Stomach (tissue), 19 donors: ENCODE data around the gene NXPE3. TPM values are rescaled to one million over a fixed set of nuclear protein-coding genes. Genes with fewer than 3 reads are reported as not detected.

Source experiments
- DNase-seq, 2 donors: peaks; one replicate each; pipeline versions ENCODE4 v3.0.0 to v3.0.0-alpha.2; 2013 to 2019
- H3K27ac ChIP-seq, 5 donors: fragments of 200-600 bp in 4 of 5; sonication (generic) in 4 of 5; one replicate each; pipeline ENCODE4 v1.5.1; 2013 to 2019; ENCODE audit warnings: mild to moderate bottlenecking in 1 of 5, moderate library complexity in 1 of 5
- H3K27me3 ChIP-seq, 3 donors: fragments of 200-600 bp; sonication (generic); one replicate each; pipeline ENCODE4 v1.5.1; 2017 to 2019; ENCODE audit warnings: mixed run types in 1 of 3
- H3K36me3 ChIP-seq, 4 donors: fragments of 200-600 bp; sonication (generic); 1 replicate in 3 of 4; 2 replicates in 1 of 4; pipeline ENCODE4 v1.5.1; 2016 to 2019
- H3K4me1 ChIP-seq, 4 donors: fragments of 200-600 bp; sonication (generic); one replicate each; pipeline ENCODE4 v1.5.1; 2016 to 2019
- H3K4me3 ChIP-seq, 4 donors: fragments of 200-600 bp; sonication (generic) in 3 of 4; one replicate each; pipeline ENCODE4 v1.5.1; 2016 to 2019; ENCODE audit warnings: mild to moderate bottlenecking in 1 of 4
- H3K9me3 ChIP-seq, 4 donors: fragments of 200-600 bp; sonication (generic); one replicate each; pipeline ENCODE4 v1.5.1; 2016 to 2019
- CTCF ChIP-seq, 7 experiments: fragments of 450-650 bp in 4 of 7; fragments of 200-600 bp in 3 of 7; sonication (generic) in 3 of 7; IDR thresholded peaks; one replicate each; pipeline ENCODE4 v1.5.1; 2016 to 2019; ENCODE audit warnings: antibody characterized with exemption in 7 of 7, control low read depth in 2 of 7, mild to moderate bottlenecking in 1 of 7
- EP300 ChIP-seq: sonication (generic); formaldehyde crosslinking; IDR thresholded peaks from one replicate; pipeline ENCODE4 v1.6.1; 2017; ENCODE audit warnings: antibody characterized with exemption
- POLR2A ChIP-seq, 4 donors: fragments of 450-650 bp; IDR thresholded peaks; one replicate each; pipeline ENCODE4 v1.6.1; 2016; ENCODE audit warnings: antibody characterized with exemption in 4 of 4, control low read depth in 2 of 4, mild to moderate bottlenecking in 1 of 4, moderate library complexity in 1 of 4
- POLR2AphosphoS5 ChIP-seq, 3 donors: sonication (generic); formaldehyde crosslinking; IDR thresholded peaks; one replicate each; pipeline ENCODE4 v1.6.1; 2016; ENCODE audit warnings: antibody characterized with exemption in 3 of 3
- WGBS, 5 donors: extraction: QIAGEN DNeasy Blood & Tissue Kit in 3 of 5; methylation state at CpG; one replicate each; pipeline versions ENCODE4 v1.1.5 to v1.1.7; 2013 to 2018; 5-methylcytosine and 5-hydroxymethylcytosine counted together
- intact Hi-C: fragments of 100-400 bp; cut with DNase I; formaldehyde crosslinking; loops from one replicate; pipeline ENCODE4 v1.15.1; 2023; ENCODE audit warnings: low total_unique reads
- long read RNA-seq, 10 donors: transcript quantifications; one replicate each; lab custom pipeline, GENCODE V29; 2026
- polyA plus RNA-seq, 3 donors: library from polyadenylated mRNA; stranded (reverse); fragments of 200-250 nt; gene quantifications; one replicate each; pipeline ENCODE4 v1.2.3, GENCODE V29; 2013
- total RNA-seq, 5 donors: library from RNA; depleted of rRNA; stranded (reverse); fragments of >200 nt; gene quantifications; one replicate each; pipeline versions ENCODE4 v1.1.0 to v1.2.3, GENCODE V29; 2014 to 2016
- donor health status: healthy with polysubstance abuse.
- donor health status: Bipolar disorder and iron deficiency.
- donor health status: healthy.

NXPE3 gene
- 10 to 100 TPM in 3 of 5 donors, 1 to 10 TPM in 1, under 1 TPM in 1; 0.58 to 43.2 (median 10.1) TPM for total RNA-seq
- 1 to 10 TPM; 2.2 to 3.7 (median 3.1) TPM for polyA plus RNA-seq
- long read RNA-seq, donor 1 = 0 reads
- long read RNA-seq, donor 2, partial matches to known transcripts = 0 of 1 reads
- long read RNA-seq, donor 2, other reads (novel, unspliced or antisense) = 0 of 1 reads
- long read RNA-seq, donor 3, partial matches to known transcripts = 0 of 1 reads
- long read RNA-seq, donor 3, other reads (novel, unspliced or antisense) = 0 of 1 reads
- long read RNA-seq, donor 4 = 0 reads
- long read RNA-seq, donor 5, partial matches to known transcripts = 0 of 1 reads
- long read RNA-seq, donor 5, other reads (novel, unspliced or antisense) = 0 of 1 reads
- long read RNA-seq, donor 6 = 0 reads
- long read RNA-seq, donor 7, partial matches to known transcripts = 0 of 1 reads
- long read RNA-seq, donor 7, other reads (novel, unspliced or antisense) = 0 of 1 reads
- long read RNA-seq, donor 8 = 0 reads
- long read RNA-seq, donor 9 = 0 reads
- long read RNA-seq, donor 10 = 0 reads

GRCh38 chr3:101779047-101779821, at the start of gene NXPE3:
NXPE3 (plus strand) TSS chr3:101779211; CDS start chr3:101785597, 6,386 bp downstream.
- H3K4me1 ChIP-seq = peaks cover 6 to 35% (median 23%) of the 10 kb centered on the region in 4 donors
- H3K36me3 ChIP-seq = peaks cover 14 to 18% (median 18%) of the 10 kb centered on the region in 4 donors
- peak; percentile 91 to 96 for DNase-seq
- no peak for TF ChIP-seq CTCF (IDR thresholded peaks at IDR 0.05)
- TF ChIP-seq POLR2A (IDR thresholded peaks at IDR 0.05) = no peak
- peak; percentile 52 to 70 (median 55) for TF ChIP-seq POLR2AphosphoS5 (IDR thresholded peaks at IDR 0.05)
- no peak for TF ChIP-seq EP300
- 0 to 3% (median 1%) methylated on average over 23 to 78 of the region's 78 CpGs for whole genome bisulfite sequencing, 5 donors
- peak within 1 kb of the TSS; percentile 66 to 96 (median 93) for H3K4me3 ChIP-seq
- H3K9me3 ChIP-seq = no peaks in the 10 kb centered on the region
- H3K27me3 ChIP-seq = no peaks in the 10 kb centered on the region
- H3K27ac ChIP-seq = peak within 1 kb of the TSS; percentile 83 to 93 (median 87)
- intact Hi-C loops = no loop called here

GRCh38 chr3:101729586-101729985, 49.4 kb upstream of the NXPE3 start:
- TF ChIP-seq POLR2AphosphoS5 (IDR thresholded peaks at IDR 0.05) (no peak), EP300 (no peak), POLR2A (IDR thresholded peaks at IDR 0.05) (no peak), CTCF (IDR thresholded peaks at IDR 0.05) (no peak)
- DNase-seq = no peak
- WGBS, 5 donors = 88 to 95% (median 93%) methylated on average over 5 of the region's 5 CpGs
- no peak overlapping the region for H3K4me3 ChIP-seq
- H3K27me3 ChIP-seq = no peaks in the 10 kb centered on the region
- intact Hi-C loops = no loop called here
- H3K4me1 ChIP-seq = peaks cover 0 to 18% (median 8%) of the 10 kb centered on the region in 4 donors
- no peak overlapping the region for H3K27ac ChIP-seq
- no peaks in the 10 kb centered on the region for H3K9me3 ChIP-seq
- peaks cover 28 to 68% (median 65%) of the 10 kb centered on the region in 4 donors for H3K36me3 ChIP-seq

- intact Hi-C loops = no loop called here
- Histone ChIP-seq H3K36me3 (peaks cover 29 to 81% (median 77%) of the 10 kb centered on the region in 4 donors), H3K27ac (no peak overlapping the region), H3K27me3 (no peaks in the 10 kb centered on the region), H3K4me3 (no peak overlapping the region), H3K4me1 (peaks cover 0 to 13% (median 3%) of the 10 kb centered on the region in 4 donors), H3K9me3 (no peaks in the 10 kb centered on the region)
- TF ChIP-seq POLR2AphosphoS5 (IDR thresholded peaks at IDR 0.05) = no peak
- TF ChIP-seq EP300 = no peak
- TF ChIP-seq POLR2A (IDR thresholded peaks at IDR 0.05) = no peak
- no peak for TF ChIP-seq CTCF (IDR thresholded peaks at IDR 0.05)
- no peak for DNase-seq
Observed at GRCh38 chr3:101730839-101731238, 48.2 kb upstream of the NXPE3 start.

- WGBS, 5 donors = 93 to 98% (median 96%) methylated on average over 4 of the region's 4 CpGs
- H3K9me3 ChIP-seq = no peaks in the 10 kb centered on the region
- DNase-seq = peak in 1 of 2 donors; percentile 19
- intact Hi-C loops = no loop called here
- no peak for TF ChIP-seq EP300
- no peak for TF ChIP-seq POLR2AphosphoS5 (IDR thresholded peaks at IDR 0.05)
- TF ChIP-seq POLR2A (IDR thresholded peaks at IDR 0.05) = no peak
- TF ChIP-seq CTCF (IDR thresholded peaks at IDR 0.05) = no peak
- peaks cover 38 to 93% (median 91%) of the 10 kb centered on the region in 4 donors for H3K36me3 ChIP-seq
- no peak overlapping the region for H3K4me3 ChIP-seq
- H3K4me1 ChIP-seq = no peaks in the 10 kb centered on the region
- no peaks in the 10 kb centered on the region for H3K27me3 ChIP-seq
- H3K27ac ChIP-seq = no peak overlapping the region
Observed at GRCh38 chr3:101732240-101732641, 46.8 kb upstream of the NXPE3 start.
